ENCODE data around the gene MYO9B. TPM values are rescaled to one million over a fixed set of nuclear protein-coding genes. Genes with fewer than 3 reads are reported as not detected.

The MYO9B gene
- polyA plus RNA-seq, 1 donor, result 64.1 TPM

GRCh38 chr19:17242431-17243208, 167.0 kb downstream of the MYO9B start:
- no peak for DNase-seq

- DNase-seq, result no peak
These were observed 167.7 kb downstream of the MYO9B start for GRCh38 chr19:17243211-17243829.

DNA sequence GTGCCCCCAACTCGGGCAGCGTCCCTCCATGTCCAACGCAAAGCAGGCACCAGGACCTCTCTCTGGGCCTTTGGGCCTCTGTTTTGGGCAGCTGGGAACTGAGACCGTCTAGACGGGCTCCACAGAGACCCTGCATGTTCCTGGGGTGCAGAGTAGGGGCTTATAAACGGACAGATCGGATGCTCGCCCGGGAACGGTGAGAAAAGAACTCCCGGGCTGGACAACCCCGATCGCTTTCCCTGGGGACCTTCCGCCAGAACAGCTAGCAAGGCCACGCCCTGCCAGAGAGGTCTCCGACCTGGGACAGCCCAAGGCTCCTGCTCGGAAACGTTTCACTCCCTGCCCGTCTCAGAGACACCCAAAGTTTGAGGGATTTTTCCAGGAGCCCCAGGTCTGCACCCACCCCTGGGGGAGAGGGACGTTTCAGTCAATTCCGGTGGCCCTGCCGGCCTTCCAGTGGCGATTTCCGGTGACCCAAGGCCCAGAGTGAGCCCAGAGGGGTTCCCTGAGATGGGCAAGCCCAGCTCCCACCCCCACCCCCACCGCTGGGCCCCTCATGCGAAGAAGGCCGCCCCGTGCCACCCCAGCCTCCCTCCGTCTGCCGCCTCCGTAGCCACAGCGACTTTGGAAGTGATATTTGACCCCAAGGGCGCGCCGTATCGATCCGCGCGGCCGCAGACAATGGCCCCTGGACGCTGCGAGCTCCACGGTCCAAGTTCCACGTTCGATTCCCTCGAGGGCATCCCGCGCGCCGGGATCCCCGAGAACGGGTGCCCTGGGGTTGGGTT, 168.4 kb downstream of the MYO9B start:
- no peak for DNase-seq

DNA sequence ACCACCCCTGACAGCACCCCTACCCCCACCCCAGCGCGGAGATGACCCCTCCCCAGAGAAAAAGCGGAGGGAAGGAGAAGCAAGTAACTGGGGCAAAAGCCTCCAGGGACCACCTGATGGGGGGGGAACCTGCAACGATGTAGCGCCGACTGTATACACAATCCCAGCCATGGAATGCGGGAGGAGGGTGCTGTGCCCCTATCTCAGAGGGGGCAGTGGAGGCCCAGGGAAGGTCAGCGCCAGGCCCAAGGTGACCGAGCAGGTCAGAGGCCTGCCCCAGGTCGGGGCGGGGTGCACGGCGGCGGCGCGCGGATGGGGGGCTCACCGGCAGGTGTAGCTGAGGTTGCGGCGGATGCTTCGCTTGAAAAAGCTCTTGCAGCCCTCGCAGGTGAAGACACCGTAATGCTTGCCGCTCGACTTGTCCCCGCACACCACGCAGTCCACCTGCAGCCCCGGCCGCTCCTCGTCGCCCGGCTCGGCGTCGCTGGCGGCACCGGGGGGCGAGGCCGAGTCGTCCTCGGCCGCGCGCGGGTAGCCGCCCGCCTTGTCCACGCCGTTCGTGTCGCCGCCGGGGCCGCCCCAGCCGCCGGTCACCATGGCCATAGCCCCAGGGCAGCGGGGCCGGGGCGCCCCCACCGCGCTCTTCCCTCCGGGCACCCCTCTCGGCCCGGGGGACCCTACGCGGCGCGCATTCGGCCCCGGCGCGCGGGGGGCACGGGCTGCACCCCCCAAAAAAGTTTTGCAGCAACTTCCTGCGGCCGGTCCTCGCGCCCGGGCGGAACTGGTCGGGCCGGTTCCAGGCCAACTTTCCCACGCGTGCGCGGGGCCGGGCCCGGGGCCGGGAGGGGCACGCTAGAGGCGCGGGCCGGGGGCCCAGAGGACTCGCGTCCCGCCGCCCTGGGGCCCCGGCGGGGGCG, 169.3 kb downstream of the MYO9B start:
- DNase-seq, result no peak

DNA sequence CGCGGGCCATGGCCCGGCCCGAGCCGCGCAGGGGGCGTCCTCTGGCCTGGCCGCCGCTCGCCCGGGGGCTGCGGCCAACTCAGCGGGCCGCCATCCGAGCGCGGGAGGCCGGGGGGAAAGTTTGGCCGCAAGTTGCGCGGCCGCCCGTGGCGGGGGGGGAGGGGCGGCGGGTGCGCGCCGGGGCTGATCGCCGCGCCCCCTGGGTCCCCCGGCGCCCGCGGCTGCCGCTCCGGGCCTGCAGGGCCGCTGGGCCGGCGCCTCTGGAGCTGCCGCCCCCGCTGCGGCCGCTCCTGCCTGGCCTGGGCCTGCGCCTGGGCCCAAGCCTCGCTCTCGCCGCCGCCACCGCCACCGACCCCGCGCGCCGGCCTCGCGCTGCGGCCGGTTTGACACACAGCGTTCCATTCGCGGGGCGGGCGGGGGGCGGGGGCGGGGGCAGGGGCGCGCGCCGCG, 170.0 kb downstream of the MYO9B start, which contains the start of gene NR2F6:
Gene NR2F6, minus strand, starts transcription at position 385 of the 450 bp plus-strand sequence. CDS start 699 bp downstream, outside the sequence.
- no peak for DNase-seq

- DNase-seq, result no peak
These were observed 171.3 kb downstream of the MYO9B start for GRCh38 chr19:17246681-17247425.

DNA sequence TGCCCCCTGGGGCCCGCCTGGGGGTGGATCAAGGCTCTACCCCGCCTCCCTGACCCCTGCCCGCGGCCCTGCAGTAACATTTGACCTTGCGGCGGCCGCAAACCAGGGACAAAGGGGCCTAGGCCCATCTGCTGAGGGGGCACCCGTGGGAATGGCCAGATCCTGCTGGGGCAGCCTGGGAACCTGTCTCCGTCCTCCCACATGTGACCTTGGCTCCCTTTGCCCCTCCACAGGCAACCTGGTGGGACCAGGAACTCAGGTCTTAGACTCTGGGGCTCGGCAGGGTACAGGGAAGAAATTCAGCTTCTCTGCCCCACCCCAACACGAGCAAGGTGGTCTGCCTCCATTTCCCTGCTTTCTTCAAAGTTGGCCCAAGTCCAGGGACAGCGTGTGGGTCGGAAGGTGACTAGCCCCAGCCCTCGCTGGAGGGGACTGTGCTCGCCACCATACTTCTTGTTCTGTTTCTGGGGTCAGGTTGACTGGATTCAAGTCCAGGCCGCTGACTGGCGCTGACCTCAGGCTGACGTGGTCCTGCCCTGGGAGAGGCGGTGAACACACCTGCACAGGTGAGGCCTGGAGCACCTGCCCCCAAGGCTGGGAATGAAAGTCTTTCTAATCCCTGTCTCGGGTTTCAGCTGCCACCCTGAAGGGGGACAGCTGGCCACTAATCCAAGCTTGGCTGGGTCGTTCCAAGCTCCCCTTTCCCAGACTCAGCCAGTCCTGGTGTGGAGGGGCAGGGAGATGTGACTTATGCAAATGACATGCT, 172.6 kb downstream of the MYO9B start:
- no peak for DNase-seq

DNA sequence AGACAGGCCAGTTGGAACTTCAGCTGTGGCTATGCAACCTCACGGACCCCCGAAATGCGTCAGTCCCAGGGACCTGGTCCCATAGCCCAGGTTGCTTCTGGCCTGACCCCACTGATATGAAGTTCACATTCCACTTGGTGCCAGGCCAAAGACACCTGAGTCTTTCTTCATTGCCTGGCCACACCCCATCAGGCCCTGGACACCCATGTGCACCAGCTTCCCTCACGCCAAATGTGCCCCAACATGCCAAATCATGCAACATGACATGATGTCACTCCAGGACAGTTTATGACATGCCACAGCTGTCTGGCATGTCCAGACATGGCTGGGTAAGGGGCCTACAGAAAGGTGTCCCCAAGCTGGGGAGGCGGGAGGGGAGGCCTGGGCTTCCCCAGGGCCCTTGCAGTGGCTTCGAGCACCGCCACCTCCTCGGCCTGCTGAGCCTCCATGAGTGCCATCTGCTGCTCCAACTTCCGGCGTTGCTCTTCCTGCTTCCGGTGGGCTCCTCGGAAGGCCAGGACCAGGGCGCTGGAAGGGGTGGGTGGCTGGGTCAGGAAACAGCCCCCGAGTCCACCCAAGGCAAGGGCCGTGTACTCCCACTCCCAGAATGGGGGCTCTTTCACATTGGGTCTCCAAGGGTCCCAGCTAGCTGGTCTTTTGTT, 174.4 kb downstream of the MYO9B start:
- no peak for DNase-seq

DNA sequence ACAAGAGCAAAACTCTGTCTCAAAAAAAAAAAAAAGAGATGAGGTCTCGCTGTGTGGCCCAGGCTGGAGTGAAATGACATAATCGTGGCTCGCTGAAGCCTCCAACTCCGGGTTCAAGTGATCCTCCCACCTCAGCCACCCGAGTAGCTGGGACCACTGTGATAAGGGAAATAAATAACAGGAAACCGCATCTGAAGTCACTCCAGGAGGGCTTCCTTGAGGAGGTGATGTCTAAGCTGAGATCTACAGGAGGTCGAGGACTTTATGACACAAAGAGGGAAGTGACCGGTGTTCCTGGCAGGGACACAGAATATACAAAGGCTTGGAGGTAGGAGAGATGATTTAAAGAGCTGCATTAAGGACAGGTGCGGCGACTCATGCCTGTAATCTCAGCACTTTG, 179.1 kb downstream of the MYO9B start:
- DNase-seq, result no peak

DNA sequence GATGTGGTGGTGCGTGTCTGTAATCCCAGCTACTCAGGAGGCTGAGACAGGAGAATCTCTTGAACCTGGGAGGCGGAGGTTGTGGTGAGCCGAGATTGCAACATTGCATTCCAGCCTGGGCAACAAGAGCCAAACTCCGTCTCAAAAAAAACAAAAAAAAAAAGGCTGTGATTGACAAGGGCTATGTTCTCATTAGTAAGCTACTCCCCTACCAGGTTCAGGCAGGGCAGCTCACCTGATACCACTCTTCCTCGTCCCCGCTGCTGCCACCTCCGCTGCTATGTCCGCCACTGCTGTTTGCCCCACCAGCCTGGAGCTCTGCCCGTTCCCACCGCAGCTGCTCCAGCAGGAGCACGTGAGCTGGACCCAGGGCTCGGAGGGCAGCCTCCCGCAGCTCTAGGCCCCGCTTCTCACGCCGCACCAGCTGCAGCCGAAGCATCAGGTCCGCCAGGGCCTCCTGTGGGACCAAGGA, 179.6 kb downstream of the MYO9B start:
- DNase-seq, result no peak

GRCh38 chr19:17256130-17256529, 180.6 kb downstream of the MYO9B start:
- no peak for DNase-seq

DNA sequence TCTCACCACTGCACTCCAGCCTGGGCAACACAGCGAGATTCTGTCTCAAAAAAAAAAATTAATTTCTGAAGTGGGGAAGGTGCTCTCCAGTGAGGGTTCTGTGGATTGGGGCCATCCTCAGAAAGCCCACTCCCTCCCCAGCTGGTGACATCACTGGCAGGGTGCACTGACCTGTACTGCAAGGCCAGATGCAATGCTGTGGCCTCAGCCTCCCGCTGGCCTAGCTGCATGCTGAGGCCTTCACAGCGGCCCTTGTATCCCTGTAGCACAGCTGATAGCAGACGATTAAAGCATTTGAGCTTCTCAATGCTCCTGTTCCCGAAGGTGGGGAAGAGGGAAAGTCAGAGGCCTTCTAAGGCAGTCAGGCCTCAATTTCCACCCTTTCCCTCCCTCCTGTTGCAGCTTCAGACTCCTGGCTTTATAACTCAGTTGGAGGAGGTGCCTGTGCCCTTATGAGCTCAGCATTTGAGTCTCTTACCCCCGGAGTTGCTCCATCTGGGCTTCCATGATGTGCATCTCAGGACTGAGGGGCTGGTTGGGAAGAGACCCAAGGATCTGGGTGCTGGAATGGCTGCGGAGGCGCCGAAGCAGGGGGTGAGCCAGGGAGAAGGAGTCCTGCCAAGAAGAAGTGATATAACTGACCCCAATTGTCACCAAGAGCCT, 183.7 kb downstream of the MYO9B start:
- DNase-seq, result no peak

GRCh38 chr19:17259934-17260333, 184.4 kb downstream of the MYO9B start:
- no peak for DNase-seq

- no peak for DNase-seq
These were observed 185.3 kb downstream of the MYO9B start for GRCh38 chr19:17260842-17261325.

- DNase-seq, result no peak
These were observed 187.0 kb downstream of the MYO9B start for GRCh38 chr19:17262557-17262956.

Measured in left kidney (tissue), 2 donors.